Sciatic nerve (tissue), 2 donors: Measurements from ENCODE around the gene ATOH8. TPM values are rescaled to one million over a fixed set of nuclear protein-coding genes. Genes with fewer than 3 reads are reported as not detected.

Experiments used
- ATAC-seq: fragments of 200-7000 bp; cut with Tn5 transposase; one replicate; pipeline ENCODE4 v1.9.1; 2020; ENCODE audit warnings: mild to moderate bottlenecking, moderate library complexity
- DNase-seq: peaks from one replicate; pipeline ENCODE4 v3.0.0-alpha.2; 2020; ENCODE audit warnings: low spot score
- intact Hi-C: fragments of 100-400 bp; cut with DNase I; formaldehyde crosslinking; loops from one replicate; pipeline ENCODE4 v1.14.2; 2022
- total RNA-seq: library from RNA; stranded (reverse); fragmentation: NEBNext Ultra II Directional; extraction: Animal tissue kit (Norgen Biotek cat#: 25700); gene quantifications from one replicate; pipeline ENCODE4 v1.2.1, GENCODE V29; 2021
- donor health status: DM: no; HTN: no; CAD: no.
- donor health status: DM: no; HTN: no; CAD: no.

ATOH8 gene
- total RNA-seq, 1 donor from 2014 or later = 57.2 TPM

DNA sequence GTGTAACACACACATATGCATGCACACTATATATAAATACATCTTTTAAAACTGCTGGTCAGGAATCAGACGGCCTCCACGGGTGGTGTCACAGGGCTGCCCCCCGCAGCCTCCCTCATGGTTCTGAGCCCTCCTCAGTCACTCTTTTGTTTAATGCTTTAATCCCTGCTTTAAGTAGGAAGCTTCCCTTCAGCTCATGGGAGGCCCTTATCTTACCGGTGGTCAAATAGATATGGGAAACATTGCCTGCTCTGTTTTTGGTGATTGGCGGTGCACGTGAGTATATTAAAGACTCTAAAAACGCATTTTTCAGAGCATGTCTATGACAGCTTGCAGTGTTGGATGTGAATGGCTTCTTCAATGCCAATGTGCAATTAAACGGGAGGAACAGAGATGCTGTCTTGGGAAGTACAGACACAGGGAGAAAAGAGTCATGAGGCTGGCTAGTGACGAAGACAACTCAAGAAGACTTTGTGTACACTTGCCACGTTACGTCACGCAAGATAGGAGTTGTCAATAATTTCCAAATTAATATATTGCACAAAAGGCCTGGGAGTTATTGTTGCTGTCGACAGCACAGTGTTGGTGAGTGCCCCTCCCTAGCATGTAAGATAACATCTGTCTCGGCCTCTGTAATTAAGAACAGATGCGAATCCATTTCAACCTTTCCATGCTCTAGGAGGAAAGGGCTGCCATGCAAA lies 36.3 kb upstream of the ATOH8 start:
- intact Hi-C loops = loop anchor here (10.0 kb wide), 2 partner anchors 83 to 357 kb away; no protein-coding TSS in a partner anchor
- ATAC-seq = peak; percentile 19
- DNase-seq = no peak

DNA sequence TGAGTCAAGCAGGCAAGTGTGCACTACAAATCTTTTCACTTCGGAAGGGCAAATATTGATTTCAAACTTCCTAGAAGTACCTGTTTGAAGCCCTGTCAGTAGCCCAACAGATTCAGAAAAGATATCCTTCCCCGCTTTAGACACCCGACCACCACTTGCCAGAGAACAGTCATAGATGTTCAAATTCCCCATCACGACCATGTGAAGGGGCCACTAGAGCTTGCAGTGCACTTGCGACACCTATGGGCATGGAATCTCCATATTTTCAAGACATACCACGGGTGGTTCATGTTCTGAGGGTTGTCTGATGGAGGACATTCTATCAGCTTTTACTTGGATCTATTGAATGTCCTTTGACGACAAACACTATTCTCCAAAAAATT lies 35.8 kb upstream of the ATOH8 start:
- no peak for DNase-seq
- ATAC-seq = no peak
- intact Hi-C loops = loop anchor here (10.0 kb wide), 2 partner anchors 83 to 357 kb away; no protein-coding TSS in a partner anchor

DNA sequence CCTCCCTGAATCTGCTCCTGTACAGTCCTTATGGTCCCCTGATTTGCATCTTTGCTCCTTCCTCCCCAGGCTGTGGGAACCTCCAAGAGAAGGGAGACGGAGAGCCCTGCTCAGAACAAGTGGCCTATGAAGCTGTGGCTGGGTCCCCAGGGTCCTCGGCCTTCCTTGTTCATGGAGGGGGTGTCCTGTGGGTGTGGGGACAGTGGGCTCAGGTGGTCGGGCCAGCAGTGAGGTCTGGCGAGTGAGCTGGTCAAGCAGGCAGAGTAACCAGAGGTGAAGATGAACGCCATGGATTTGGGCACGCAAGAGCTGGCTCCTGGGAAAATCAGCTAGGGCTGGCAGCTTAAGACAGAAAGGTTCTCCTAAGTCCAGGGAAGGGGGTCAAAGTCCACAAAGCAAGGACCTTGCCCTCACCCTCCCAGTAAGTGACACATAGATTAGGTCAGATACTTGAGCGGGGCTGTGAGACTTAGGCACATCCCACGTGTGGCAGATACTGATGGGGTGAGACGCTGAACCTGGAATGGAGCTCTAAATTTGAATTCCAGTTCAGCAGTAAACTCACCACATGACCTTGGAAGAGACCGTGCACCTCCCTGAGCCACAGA lies 34.8 kb upstream of the ATOH8 start:
- no peak for ATAC-seq
- intact Hi-C loops = loop anchor here (10.0 kb wide), 2 partner anchors 84 to 356 kb away; no protein-coding TSS in a partner anchor
- no peak for DNase-seq

DNA sequence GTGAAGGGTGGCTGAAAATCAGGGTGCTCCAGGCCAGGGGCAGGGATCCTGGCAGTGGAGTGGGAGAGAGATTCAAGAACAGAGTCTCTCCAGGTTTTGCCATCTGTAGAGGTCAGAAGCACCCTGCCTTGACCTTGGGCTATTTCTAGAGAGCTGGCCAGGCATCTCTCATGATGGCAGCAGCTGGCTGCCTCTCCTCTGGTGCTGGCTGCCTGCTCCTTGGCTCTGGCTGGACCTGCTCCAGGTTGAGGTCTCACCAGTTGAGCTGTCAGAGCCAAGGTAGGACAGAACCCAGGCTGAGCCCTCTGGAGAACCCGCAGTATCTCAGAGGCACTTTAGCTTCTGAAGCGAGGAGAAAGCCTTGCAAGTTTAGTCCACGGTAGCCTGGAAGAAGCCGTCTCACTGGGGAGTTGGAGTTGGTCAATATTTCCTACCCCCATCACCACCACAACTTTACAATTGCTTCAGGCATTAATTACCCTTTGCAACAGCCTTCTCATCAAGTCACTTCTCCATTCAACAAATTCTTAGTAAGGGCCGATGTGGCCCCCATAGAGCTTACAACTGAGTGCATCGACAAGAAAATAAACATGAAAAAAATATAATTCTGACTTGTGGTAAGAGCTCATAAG lies 34.1 kb upstream of the ATOH8 start:
- no peak for DNase-seq
- no peak for ATAC-seq
- intact Hi-C loops = loop anchor here (10.0 kb wide), 2 partner anchors 85 to 355 kb away; no protein-coding TSS in a partner anchor

DNA sequence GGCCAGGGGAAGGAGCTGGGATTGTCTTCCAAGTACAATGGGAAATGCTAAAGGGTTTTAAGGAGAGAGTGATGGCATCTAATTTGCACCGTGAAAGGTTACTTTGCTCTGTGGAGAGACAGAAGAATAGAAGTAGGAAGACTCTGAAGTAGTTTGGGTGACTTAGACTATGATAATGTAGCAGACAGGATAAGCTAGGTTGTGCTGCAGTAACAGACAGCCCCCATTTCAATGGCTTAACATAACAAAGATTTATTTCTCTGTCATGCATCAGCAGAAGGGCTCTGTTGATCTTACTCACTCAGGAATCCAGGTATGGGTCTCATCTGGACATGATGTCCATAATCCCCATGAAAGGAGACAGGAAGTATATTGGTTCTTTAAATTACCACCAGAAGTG lies 33.3 kb upstream of the ATOH8 start:
- ATAC-seq = no peak
- intact Hi-C loops = no loop called here
- DNase-seq = no peak

DNA sequence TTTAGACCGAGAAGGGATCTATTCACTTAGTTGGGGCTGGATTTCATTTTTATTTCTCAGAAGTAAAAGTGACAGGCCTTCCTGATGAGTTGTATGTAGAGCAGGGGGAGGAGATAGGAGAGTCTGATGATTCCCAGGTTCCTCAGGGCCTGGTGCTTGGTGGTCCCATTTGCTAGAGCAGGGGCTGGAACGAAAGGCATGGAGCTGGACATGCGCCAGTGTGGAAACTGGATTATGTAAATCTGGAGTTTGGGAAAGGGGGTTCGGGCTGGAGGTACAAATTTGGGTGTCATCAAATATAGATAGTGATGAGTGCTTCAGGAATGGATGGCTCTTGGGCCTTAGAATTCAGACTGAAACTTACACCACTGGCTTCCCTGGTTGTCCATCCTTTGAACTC lies 32.1 kb upstream of the ATOH8 start:
- no peak for ATAC-seq
- DNase-seq = no peak
- intact Hi-C loops = no loop called here

DNA sequence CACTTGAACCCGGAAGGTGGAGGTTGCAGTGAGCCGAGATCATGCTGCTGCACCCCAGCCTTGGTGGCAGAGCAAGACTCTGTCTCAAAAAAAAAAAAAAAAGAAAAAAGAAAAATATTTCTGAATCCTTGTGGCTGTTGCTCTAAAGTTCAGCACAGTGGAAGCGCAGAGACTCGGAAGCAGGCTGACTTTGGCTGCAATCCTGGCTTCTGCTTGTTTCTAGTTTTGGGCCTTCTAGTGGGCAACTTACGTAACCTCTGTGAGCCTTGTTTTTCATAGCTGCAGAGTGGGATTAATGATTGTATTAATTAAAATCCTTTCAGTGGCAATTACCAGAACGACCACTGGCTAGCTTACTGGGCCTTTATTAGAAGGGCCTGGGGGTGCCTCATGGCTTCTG lies 31.3 kb upstream of the ATOH8 start:
- DNase-seq (no peak), ATAC-seq (no peak)
- intact Hi-C loops = no loop called here

DNA sequence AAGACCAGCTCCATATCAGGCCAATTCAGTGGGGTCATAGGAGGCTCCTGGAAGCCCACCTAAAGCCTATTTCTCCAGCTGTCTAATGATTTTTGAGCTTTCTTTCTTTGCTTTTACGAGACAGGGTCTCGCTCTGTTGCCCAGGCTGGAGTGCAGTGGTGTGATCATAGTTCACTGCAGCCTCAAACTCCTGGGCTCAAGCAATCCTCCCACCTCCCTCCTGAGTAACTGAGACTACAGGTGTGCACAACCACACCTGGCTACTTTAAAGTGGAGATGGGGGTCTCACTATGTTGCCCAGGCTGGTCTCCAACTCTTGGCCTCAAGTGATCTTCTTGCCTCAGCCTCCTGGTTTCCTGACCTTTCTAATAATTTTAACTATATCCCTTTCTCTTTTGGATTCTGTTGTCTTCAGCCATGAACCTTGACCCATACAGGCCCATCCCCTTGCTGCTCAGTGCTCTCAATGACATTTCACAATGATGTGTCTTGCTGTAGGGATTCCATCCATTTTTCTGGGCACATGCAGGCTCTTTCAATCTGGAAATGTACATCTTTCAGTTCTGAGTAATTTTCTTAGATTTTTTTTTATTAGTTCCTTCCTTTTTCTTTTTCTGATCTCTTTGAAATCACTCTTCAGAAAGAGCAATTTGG lies 30.0 kb upstream of the ATOH8 start:
- DNase-seq = no peak
- intact Hi-C loops = no loop called here

DNA sequence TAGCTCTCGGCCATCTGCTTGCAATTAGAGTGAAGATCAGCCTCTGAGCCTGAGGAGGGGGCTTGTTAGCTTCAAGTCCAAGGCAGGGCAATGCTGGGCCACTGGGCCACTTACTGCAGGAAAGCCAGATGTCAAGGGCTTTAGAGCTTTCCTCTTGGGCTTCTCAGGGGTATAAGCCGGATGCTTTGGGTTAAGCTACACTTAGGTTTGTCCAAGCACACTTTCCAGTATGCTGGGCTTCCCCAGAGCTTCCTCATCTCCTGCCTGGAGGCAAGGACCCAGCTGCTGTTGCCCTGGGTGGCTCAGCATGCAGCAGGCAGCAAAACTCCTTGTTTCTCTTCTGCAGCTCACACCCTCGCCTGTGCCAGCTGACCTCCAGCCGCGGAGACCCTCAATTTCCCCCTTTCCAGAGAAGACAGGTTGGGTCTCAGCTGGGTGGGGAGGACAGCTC lies 29.0 kb upstream of the ATOH8 start:
- intact Hi-C loops = no loop called here
- DNase-seq = no peak
- ATAC-seq = no peak

More for the DNA sequence above, 30.0 kb upstream of the ATOH8 start:
- ATAC-seq = no peak

DNA sequence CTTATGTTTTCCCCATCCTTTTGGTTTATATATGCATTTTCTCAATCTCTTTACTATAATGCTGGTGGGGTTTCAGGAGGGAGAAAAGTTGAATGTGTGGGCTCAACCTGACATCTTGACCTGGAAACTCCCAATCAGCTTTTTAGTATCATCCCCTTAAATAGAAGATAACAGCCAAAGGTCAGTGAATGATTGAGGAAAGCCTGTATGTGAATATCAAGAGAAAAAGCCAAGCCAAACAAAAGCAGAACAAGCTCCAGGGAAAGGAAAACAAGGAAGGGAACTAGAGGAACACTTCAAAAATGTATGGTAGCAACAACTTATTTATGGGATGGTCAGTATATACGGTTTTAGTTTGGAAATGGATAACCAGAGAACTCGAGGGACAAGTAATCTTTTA lies 28.3 kb upstream of the ATOH8 start:
- no peak for ATAC-seq
- intact Hi-C loops = no loop called here
- no peak for DNase-seq

DNA sequence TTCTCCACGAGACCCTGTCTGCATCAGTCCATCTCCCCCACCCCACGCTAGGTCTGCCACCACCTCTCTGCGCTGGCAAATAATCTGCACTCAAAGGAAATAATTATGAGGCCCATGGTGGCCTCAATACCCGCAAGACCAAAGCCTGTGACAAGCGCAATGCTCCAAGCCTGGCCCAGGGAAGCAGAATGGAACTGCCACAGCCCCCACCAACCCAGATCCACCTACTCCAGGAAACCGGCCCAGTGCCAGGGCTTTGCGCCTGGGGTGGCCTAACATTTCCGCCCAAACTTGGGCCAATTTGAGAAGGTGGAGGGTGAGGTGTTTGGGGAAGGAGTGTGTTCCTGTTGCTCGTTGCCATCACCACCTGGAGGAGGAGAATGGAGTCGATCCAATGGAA lies 26.0 kb upstream of the ATOH8 start:
- intact Hi-C loops = no loop called here
- no peak for DNase-seq
- no peak for ATAC-seq

DNA sequence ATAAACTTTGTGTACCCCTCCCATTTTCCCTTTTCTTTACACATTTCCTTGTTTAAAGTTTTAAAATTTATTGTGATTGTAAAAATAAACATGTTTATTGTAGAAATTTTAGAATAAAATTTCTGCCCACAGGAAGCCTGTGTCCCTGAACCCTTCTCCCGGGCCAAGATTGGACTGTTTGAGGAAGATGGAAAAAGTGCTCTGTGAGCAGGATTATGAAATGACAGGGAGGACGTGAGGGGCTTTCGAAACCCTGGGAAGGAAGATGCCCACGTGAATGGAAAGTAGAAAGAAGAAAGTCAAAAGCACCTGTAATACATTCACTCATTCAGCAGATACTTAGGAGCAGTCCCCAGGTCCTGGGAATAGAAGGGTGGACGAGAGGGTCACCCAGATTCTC lies 25.4 kb upstream of the ATOH8 start:
- intact Hi-C loops = no loop called here
- DNase-seq (no peak), ATAC-seq (no peak)

DNA sequence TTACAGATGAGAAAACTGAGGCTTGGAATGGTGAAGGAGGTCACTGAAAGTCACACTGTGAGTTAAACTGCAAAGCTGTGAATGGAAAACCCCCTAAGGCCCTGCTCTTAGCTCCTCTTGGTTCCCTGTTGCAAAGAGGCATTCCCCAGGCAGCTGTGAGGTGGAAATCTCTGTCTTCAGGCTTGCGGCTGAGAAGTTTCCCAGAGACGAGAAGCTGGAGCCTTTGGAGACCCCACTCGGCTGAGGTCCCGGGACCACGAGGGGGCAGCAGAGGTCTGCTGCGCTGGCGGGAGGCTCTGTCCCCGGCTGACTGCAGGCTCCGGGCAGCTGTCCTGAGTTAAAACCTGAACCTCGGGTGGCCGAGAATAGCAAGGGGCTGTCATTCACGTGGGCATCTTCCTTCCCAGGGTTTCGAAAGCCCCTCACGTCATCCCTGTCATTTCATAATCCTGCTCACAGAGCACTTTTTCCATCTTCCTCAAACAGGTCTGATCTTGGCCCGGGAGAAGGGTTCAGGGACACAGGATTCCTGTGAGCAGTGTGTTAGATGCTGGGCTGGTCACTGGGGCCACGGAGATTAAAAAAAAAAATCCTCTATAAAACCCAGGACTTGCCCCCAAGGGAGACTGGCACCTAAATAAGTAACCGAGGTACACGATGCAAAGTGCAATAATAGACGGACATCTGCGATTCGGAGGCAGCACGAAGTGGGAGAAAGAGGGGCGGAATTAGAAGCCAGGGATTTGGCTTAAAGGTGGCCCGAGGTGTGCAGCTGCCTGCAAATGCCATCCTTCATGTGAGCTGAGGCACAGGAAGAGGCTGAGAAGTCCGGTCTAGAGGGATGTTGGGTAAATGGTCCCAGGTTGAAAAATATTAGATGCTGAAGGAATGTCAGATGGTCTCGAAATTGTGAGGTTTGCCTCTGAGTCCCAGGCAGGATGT lies 24.6 kb upstream of the ATOH8 start:
- DNase-seq (peak; percentile 96), ATAC-seq (peak; percentile 91)
- intact Hi-C loops = no loop called here

DNA sequence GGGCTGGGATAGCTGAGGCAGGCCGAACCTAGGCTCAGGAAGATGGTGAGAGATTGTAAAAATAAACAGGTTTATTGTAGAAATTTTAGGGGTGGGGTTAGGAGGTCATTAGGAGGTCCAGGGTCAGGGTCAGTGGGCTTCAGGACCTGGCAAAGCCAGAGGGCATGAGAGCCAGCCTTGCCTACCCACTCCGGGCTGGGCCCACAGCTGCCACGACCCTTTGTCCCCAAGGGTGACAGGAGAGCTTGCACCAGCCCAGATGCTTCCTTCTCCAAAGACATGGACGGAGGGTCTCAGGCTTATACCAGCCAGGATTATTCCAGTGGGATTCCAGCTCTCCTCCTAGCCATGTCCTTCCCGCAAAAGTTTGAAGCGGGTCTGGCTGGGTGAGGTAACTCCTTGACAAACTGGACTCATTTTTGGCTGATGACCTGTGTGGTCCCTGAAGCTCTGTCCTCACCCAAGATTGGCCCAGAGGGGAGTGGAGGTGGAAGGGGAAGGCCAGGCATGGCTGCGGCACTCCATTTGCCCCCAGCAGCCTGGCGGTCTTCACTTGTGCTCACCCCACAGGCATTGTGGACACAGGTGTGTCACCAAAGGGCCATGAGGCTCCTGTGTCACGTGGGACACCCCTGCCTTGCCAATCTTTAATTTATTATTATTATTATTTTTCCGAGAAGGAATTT lies 23.8 kb upstream of the ATOH8 start:
- DNase-seq (no peak), ATAC-seq (no peak)
- intact Hi-C loops = loop anchor here (5.0 kb wide), 1 partner anchor 82 kb away; no protein-coding TSS in a partner anchor

DNA sequence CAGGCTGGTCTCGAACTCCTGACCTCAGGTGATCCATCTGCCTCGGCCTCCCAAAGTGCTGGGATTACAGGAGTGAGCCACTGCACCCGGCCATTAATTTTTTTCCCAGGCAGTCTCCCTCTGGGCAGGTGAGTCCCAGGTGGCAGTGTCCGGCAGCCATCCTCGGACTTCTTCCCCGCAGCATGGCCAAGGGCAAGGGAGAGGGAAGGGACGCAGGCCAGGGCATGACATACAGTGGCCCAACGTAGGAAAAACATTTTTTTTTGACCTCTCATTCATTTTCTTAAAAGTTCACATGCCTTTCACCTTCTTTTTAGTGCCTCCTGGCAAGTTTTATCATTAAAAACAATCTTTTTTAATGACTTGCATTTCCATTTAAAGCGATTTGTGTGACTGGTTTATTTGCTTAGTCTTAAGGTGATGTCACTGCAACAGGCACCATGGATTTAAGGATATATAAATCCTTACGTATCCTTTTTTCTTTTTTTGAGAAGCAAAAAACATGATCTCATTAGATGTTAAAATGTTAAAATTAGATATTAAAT lies 23.0 kb upstream of the ATOH8 start:
- intact Hi-C loops = loop anchor here (5.0 kb wide), 1 partner anchor 82 kb away; no protein-coding TSS in a partner anchor
- no peak for DNase-seq
- no peak for ATAC-seq

DNA sequence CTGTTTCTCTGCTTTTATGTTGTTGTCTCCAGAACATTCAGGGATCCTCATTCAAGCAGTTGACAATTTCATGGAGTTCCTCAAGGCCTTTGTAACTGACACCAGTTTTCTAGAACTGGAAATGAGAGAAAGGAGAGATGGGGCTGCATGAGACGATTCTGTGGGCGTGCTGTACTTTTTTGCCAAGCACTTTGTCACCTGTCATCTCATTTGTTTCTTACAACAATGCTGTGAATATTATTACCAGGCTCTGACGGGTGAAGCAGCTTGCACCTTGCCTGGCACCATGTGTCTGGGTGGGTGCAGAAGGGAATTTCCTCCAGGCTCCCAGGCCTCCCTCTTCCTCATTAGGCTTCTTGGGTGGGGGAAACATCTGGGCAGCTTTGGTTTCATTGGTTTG lies 22.2 kb upstream of the ATOH8 start:
- no peak for ATAC-seq
- intact Hi-C loops = loop anchor here (5.0 kb wide), 1 partner anchor 81 kb away; no protein-coding TSS in a partner anchor
- DNase-seq = no peak

DNA sequence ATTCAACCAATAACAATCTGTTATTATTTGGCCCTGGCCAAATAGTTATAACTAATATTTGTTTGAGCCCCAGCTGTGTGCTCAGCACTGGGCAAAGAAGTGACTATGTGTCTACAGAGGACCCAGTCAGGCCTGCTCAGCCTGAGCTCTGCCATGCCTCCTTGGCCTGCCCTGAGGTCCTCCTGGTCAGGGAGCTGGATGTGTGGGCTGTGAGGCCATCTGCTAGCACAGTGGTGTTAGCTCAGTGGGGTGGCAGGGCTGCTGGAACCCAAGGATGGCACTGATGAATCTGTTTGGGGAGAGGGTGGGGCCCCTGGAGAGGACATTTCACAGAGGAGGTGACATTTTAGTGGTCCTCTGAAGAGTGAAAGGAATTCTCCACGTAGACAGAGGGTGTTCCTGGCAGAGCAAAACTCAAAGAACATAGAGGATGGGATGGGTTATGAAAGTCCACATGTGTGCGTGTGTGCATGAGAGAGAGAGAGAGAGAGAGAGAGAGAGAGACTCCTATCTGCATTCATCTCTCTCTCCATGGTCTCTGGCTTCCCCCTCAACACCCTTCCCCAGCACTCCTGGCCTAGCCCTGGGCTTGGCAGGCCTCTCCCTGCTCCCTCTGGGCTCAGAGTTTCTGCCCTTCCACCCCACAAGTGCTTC lies 21.2 kb upstream of the ATOH8 start:
- DNase-seq = no peak
- ATAC-seq = peak; percentile 20
- intact Hi-C loops = loop anchor here (5.0 kb wide), 1 partner anchor 80 kb away; no protein-coding TSS in a partner anchor
